ENCODE results near the gene NARS2. TPM values are rescaled to one million over a fixed set of nuclear protein-coding genes. Genes with fewer than 3 reads are reported as not detected.

The NARS2 gene, protein sequence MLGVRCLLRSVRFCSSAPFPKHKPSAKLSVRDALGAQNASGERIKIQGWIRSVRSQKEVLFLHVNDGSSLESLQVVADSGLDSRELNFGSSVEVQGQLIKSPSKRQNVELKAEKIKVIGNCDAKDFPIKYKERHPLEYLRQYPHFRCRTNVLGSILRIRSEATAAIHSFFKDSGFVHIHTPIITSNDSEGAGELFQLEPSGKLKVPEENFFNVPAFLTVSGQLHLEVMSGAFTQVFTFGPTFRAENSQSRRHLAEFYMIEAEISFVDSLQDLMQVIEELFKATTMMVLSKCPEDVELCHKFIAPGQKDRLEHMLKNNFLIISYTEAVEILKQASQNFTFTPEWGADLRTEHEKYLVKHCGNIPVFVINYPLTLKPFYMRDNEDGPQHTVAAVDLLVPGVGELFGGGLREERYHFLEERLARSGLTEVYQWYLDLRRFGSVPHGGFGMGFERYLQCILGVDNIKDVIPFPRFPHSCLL
- 16.5 and 18.9 TPM in 2 replicates for total RNA-seq

DNA sequence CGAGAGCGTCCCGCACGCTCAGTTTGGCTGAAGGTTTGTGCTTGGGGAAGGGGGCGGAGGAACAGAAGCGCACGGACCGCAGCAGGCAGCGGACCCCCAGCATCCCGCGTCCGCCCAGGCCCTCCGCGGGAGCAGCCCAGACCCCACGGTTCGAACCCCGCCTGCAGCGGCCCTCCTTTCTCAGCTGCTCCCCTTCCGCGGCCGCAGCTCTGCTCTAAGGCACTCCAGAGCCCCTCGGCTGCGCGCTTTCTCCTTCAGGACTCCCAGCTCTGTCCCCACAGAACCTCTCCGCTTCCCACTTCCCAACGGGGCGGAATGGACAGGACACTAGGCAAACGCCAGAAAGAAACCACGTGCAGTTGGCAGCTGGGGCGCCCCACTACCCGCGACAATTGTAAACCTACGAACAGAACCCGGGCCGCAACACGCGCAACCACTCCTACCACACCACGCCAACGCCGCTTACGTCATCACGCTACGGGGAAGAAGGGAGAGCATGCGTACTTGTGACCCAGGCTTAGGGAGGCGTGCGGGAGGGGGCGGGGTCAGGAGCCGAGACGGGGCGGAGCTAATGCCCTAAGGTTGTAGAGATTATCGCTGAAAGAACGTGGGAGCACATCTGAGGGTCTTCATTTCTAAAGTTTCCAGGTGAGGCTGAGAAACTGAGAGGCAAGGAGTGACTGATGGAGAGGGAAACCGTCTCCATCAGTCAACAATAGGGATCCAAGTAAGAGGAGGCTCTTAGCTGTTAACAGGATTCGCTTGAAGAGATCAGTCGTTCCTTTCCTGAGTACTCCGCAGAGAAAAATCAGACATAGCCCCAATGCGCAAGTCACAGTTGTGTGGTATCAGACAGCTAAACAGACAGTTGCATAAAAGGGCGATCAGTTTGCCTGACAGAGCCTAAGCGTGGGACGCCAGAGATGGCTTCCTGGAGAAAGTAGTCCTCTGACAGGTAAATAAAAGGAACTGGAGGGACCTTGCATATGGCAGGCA, at the start of gene NARS2:
Gene NARS2 (minus strand): TSS at position 479 of the 996 bp plus-strand sequence. CDS start 376 bp downstream, at position 103.
- no peaks in the 10 kb centered on the region for H3K27me3 Mint-ChIP-seq
- POLR2A ChIA-PET, result interaction anchor here (0.6 to 2.6 kb wide), 17 partner anchors 10 to 864 kb away, joined by 3 to 17 read pairs (median 4); partner anchors contain the start of genes ALG8, GAB2, INTS4 and KCTD21
- DNase-seq, result peak; percentile 90
- TF ChIP-seq, protein P1, sequence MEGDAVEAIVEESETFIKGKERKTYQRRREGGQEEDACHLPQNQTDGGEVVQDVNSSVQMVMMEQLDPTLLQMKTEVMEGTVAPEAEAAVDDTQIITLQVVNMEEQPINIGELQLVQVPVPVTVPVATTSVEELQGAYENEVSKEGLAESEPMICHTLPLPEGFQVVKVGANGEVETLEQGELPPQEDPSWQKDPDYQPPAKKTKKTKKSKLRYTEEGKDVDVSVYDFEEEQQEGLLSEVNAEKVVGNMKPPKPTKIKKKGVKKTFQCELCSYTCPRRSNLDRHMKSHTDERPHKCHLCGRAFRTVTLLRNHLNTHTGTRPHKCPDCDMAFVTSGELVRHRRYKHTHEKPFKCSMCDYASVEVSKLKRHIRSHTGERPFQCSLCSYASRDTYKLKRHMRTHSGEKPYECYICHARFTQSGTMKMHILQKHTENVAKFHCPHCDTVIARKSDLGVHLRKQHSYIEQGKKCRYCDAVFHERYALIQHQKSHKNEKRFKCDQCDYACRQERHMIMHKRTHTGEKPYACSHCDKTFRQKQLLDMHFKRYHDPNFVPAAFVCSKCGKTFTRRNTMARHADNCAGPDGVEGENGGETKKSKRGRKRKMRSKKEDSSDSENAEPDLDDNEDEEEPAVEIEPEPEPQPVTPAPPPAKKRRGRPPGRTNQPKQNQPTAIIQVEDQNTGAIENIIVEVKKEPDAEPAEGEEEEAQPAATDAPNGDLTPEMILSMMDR (IDR thresholded peaks at IDR 0.05), result no peak
- intact Hi-C loops (cut with micrococcal nuclease), result loop anchor here (1.0 to 10.0 kb wide), 7 partner anchors 10 to 940 kb away; partner anchors contain the start of genes AAMDC, ALG8, CLNS1A and INTS4
- no peaks in the 10 kb centered on the region for H3K9me3 Mint-ChIP-seq
- CTCF ChIA-PET, result interaction anchor here (0.9 to 3.4 kb wide), 3 partner anchors 9 to 160 kb away, joined by 3 to 25 read pairs (median 4); no protein-coding TSS in a partner anchor
- H3K36me3 Mint-ChIP-seq (ENCODE audit: low read depth), result peaks cover 22% of the 10 kb centered on the region
- H3K4me1 Mint-ChIP-seq, result peaks cover 32% of the 10 kb centered on the region
- H3K27ac Mint-ChIP-seq, result peak within 1 kb of the TSS; percentile 94
- ATAC-seq (ENCODE audit: low read depth), result peak; percentile 99
- peak within 1 kb of the TSS; percentile 93 for H3K4me3 Mint-ChIP-seq

DNA sequence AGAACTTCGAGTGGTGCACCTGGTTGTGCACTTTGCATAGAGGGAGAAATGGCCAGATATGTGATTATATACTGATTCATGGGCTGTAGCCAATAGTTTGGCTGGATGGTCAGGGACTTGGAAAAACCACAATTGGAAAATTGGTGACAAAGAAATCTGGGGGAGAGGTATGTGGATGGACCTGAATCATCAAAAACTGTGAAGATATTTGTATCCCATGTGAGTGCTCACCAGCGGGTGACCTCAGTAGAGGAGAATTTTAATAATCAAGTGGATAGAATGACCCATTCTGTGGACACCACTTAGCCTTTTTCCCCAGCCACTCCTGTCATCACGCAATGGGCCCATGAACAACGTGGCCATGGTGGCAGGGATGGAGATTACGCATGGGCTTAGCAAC, 48.0 kb upstream of the NARS2 start:
- intact Hi-C loops (cut with micrococcal nuclease), result no loop called here
- DNase-seq (no peak), ATAC-seq (ENCODE audit: low read depth) (no peak)
- peaks cover 2% of the 10 kb centered on the region for H3K36me3 Mint-ChIP-seq (ENCODE audit: low read depth)
- TF ChIP-seq, protein P1 (IDR thresholded peaks at IDR 0.05), result no peak
- H3K27me3 Mint-ChIP-seq, result no peaks in the 10 kb centered on the region
- ChIA-PET CTCF (no interaction called here), POLR2A (no interaction called here)
- peaks cover 4% of the 10 kb centered on the region for H3K4me1 Mint-ChIP-seq
- H3K9me3 Mint-ChIP-seq, result peaks cover 14% of the 10 kb centered on the region
- no peak overlapping the region for H3K27ac Mint-ChIP-seq
- no peak overlapping the region for H3K4me3 Mint-ChIP-seq

DNA sequence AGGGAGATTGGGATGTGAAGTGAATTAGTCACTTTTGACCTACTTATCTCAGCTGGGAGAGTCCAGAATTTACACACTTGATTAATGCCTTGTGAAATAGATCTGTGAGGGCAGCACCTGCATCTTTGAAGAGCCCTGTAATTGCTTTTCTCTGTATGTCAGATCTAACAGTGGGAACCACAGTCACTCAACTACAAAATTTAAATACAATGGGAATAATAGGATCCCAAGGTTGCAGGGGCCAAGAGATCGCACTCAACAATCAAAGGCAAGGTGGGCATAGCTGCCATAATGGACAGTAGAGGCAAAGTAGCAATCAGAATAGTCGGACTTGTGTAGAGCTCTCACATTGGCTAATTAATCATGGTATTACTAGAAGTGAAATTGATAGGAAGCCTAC, 45.5 kb upstream of the NARS2 start:
- Mint-ChIP-seq H3K27me3 (no peaks in the 10 kb centered on the region), H3K4me1 (peaks cover 4% of the 10 kb centered on the region), H3K36me3 (ENCODE audit: low read depth) (peaks cover 2% of the 10 kb centered on the region), H3K27ac (no peak overlapping the region), H3K4me3 (no peak overlapping the region), H3K9me3 (peaks cover 12% of the 10 kb centered on the region)
- ChIA-PET POLR2A (no interaction called here), CTCF (no interaction called here)
- ATAC-seq (ENCODE audit: low read depth) (no peak), DNase-seq (no peak)
- intact Hi-C loops (cut with micrococcal nuclease), result no loop called here
- TF ChIP-seq, protein P1 (IDR thresholded peaks at IDR 0.05), result no peak

DNA sequence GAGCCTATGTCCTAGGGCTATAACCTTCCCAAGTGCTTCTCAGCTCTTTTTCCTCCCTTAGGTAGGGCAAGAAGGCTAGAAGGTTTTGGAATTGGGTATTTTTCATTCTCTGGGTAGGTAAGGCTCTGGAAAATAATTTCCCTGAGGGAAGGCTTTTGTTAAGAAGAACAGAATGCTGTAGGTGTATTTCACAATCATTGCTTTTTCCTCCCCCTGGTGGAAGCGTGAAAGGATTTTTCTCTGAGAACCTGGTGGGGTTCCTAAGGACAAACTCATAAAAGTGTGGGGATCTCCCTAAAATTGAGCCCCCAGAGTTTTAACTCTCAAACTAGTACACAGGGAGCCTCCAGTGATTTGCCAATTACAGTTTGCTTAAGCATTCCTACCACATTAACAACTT, 41.1 kb upstream of the NARS2 start:
- peaks cover 2% of the 10 kb centered on the region for H3K36me3 Mint-ChIP-seq (ENCODE audit: low read depth)
- H3K9me3 Mint-ChIP-seq, result peaks cover 11% of the 10 kb centered on the region
- ATAC-seq (ENCODE audit: low read depth) (no peak), DNase-seq (no peak)
- no peak overlapping the region for H3K27ac Mint-ChIP-seq
- ChIA-PET CTCF (no interaction called here), POLR2A (no interaction called here)
- H3K4me3 Mint-ChIP-seq, result no peak overlapping the region
- intact Hi-C loops (cut with micrococcal nuclease), result no loop called here
- H3K4me1 Mint-ChIP-seq, result peaks cover 4% of the 10 kb centered on the region
- H3K27me3 Mint-ChIP-seq, result peaks cover 3% of the 10 kb centered on the region
- TF ChIP-seq, protein P1 (IDR thresholded peaks at IDR 0.05), result no peak

Measured in activated B cell treated with CpG ODN at 0.5 μM for 24 hours (primary cell).